NB4 (cell line): ENCODE measurements around the gene RFTN1.

Experiments
- DNase-seq: peaks from one replicate; pipeline ENCODE4 v3.0.0; 2010; ENCODE audit warnings: low read depth
- H3K4me3 ChIP-seq: one replicate; pipeline ENCODE4 v1.5.1; 2011; ENCODE audit warnings: mild to moderate bottlenecking, low read depth, low read length, moderate library complexity
- CTCF ChIP-seq: IDR thresholded peaks from one replicate; pipeline ENCODE4 v1.5.1; 2012; ENCODE audit warnings: low read depth, low read length
- MYC ChIP-seq: IDR thresholded peaks from 2 replicates; pipeline ENCODE4 v1.6.1; 2011; ENCODE audit warnings: low read depth, low read length
- POLR2A ChIP-seq: IDR thresholded peaks from 2 replicates; pipeline ENCODE4 v1.6.1; 2011; ENCODE audit warnings: mild to moderate bottlenecking; ENCODE audit not compliant: insufficient read length; ENCODE audit errors: extremely low read depth
- TF ChIP-seq, protein P1 (sequence below): IDR thresholded peaks from 2 replicates; pipeline ENCODE4 v1.6.1; 2011; ENCODE audit warnings: low read depth, low read length

Gene RFTN1

GRCh38 chr3:16550676-16551341 lies 37.3 kb upstream of the RFTN1 start:
- TF ChIP-seq, protein P1, sequence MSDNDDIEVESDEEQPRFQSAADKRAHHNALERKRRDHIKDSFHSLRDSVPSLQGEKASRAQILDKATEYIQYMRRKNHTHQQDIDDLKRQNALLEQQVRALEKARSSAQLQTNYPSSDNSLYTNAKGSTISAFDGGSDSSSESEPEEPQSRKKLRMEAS: no peak; the same call in 1 of the 2 replicates
- TF ChIP-seq MYC: 0 out of 2 replicates have a peak, but pooled peaks have one; percentile 21
- no peak for TF ChIP-seq POLR2A
- TF ChIP-seq CTCF: peak; percentile 71
- peak; percentile 85 for DNase-seq
- H3K4me3 ChIP-seq: no peak overlapping the region

DNA sequence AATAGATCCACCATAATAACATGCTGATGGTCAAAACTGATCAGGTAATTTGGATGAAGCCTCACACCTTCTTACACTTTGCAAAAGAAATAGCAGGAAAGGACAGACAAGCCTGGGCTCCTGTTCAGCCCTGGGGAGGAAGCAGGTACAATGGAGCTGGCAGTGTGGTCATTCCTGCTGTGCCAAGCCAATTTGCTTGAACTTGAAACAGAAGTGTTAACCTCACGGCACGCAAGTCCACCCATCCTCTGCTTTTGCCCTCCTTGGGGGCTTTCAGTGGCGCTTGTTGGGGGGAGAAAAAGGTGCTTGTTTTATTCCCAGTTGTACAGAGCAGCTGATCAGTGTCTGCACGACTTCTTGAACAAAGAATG lies 36.8 kb upstream of the RFTN1 start:
- DNase-seq: no peak
- TF ChIP-seq POLR2A: no peak
- TF ChIP-seq MYC: no peak
- no peak for TF ChIP-seq CTCF
- TF ChIP-seq, protein P1: no peak
- no peak overlapping the region for H3K4me3 ChIP-seq

DNA sequence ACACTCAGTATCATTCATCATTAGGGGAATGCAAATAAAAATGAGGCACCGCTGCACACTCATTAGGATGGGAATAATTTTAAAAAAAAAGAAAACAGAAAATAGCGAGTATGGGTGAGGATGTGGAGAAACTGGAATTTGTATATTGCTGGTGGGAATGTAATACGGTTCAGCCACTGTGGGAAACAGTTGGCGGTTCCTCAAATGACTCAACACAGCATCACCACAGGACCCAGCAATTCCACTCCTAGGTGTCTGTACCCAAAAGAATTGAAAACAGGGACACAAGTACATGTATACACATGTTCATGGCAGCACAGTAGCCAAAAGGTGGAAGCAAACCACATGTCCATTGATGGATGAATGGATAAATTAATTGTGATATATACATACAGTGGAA lies 35.2 kb upstream of the RFTN1 start:
- no peak for TF ChIP-seq MYC
- no peak for DNase-seq
- H3K4me3 ChIP-seq: no peak overlapping the region

DNA sequence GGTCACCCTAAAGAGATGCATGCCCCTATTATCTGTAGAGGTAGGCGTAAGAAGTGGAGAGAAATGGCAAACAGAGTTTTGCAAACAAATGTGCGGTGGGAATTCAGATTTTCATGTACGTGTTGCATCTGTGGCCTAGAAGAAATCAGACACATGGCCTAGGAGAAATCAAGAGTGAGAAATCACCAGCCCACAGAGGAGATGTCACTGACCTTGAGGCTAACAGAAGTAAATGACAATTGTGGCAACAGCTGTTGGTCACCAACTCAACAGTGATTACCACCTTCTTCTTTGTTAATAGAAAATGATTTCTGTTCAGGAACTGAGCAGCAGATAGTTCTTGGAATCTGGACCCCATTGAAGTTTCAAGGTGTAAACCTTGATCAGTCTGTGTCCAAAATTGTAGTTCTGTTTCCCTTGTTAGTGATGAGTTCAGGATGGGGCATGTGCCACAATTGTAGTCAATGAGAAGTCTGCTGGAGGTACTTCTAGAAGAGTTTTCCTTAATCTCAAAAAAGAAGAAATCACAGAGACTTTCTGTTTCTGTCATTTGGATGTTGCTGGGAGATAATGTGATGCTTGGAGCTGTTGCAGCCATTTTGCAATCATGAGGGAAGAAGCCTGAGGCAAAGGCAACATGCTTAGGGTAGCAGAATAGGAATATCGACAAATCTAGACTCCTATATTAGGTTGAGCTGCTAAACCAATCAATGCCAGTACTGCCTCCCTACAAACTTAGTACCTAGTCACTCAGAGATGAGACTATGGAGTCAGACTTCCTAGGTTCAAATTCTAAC lies 34.3 kb upstream of the RFTN1 start:
- DNase-seq: no peak
- TF ChIP-seq, protein P1: no peak
- TF ChIP-seq POLR2A (no peak), MYC (no peak), CTCF (no peak)
- H3K4me3 ChIP-seq: no peak overlapping the region

GRCh38 chr3:16546186-16547010 lies 32.9 kb upstream of the RFTN1 start:
- no peak overlapping the region for H3K4me3 ChIP-seq
- DNase-seq: no peak
- no peak for TF ChIP-seq MYC
- no peak for TF ChIP-seq CTCF
- TF ChIP-seq, protein P1: no peak
- TF ChIP-seq POLR2A: no peak
